ENCODE data around the gene CSMD2.

CSMD2 gene

DNA sequence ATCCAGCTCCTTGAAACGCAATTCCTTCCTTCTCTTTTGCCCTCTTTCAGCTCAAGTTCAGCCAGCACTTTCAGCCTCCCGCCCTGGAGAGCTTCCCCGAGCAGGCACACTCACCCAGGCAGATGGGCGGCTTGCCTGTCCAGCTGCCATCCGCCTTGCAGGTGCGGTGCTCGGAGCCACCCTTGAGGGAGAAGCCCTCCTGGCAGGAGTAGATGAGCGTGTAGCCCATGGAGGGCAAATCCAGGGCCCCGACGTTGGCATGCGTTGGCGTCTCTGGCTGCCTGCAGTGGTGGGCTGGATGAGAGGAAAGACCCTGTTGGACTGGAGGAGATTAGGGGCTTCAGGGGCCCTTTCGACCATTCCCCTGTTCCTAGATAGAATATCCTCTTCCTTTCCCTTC lies 632.1 kb downstream of the CSMD2 start:
- TF ChIP-seq, protein P1, sequence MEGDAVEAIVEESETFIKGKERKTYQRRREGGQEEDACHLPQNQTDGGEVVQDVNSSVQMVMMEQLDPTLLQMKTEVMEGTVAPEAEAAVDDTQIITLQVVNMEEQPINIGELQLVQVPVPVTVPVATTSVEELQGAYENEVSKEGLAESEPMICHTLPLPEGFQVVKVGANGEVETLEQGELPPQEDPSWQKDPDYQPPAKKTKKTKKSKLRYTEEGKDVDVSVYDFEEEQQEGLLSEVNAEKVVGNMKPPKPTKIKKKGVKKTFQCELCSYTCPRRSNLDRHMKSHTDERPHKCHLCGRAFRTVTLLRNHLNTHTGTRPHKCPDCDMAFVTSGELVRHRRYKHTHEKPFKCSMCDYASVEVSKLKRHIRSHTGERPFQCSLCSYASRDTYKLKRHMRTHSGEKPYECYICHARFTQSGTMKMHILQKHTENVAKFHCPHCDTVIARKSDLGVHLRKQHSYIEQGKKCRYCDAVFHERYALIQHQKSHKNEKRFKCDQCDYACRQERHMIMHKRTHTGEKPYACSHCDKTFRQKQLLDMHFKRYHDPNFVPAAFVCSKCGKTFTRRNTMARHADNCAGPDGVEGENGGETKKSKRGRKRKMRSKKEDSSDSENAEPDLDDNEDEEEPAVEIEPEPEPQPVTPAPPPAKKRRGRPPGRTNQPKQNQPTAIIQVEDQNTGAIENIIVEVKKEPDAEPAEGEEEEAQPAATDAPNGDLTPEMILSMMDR (IDR thresholded peaks at IDR 0.05; ENCODE audit: low read depth, low read length), result no peak
- DNase-seq (ENCODE audit: extremely low read depth, low read depth), result no peak

DNA sequence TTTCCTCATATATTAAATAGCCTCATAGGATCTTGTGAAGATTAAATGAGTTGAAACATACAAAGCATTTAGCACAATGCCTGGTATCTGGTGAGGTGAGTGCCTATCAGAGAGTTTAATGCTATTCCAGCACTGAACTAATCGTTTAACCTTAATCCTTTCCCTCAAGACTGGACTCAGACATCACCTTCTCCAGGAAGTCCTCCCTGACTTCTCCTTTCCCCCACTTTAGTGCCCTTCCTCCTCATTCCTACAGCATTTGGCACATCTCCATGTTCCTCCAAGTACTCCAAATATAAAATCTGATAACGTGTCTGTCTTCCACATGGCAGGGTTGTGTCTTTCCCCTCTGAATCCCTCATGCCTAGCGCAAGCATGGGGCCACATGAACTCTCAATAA lies 632.8 kb downstream of the CSMD2 start:
- TF ChIP-seq, protein P1 (IDR thresholded peaks at IDR 0.05; ENCODE audit: low read depth, low read length), result no peak
- DNase-seq (ENCODE audit: extremely low read depth, low read depth), result no peak

DNA sequence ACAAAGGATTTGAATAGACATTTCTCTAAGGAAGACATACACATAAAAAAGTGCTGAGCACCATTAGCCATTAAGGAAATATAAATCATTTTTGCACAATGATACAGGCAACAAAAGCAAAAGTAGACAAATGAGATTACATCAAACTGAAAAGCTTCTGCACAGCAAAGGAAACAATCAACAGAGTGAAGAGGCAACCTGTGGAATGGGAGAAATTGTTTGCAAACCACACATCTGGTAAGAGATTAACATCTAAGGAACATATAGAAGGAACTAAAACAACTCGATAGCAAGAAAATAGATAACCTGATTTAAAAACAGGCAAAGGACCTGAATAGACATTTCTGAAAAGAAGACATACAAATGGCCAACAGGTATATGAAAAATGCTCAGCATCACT lies 635.1 kb downstream of the CSMD2 start:
- no peak for DNase-seq (ENCODE audit: extremely low read depth, low read depth)
- TF ChIP-seq, protein P1 (IDR thresholded peaks at IDR 0.05; ENCODE audit: low read depth, low read length), result no peak

DNA sequence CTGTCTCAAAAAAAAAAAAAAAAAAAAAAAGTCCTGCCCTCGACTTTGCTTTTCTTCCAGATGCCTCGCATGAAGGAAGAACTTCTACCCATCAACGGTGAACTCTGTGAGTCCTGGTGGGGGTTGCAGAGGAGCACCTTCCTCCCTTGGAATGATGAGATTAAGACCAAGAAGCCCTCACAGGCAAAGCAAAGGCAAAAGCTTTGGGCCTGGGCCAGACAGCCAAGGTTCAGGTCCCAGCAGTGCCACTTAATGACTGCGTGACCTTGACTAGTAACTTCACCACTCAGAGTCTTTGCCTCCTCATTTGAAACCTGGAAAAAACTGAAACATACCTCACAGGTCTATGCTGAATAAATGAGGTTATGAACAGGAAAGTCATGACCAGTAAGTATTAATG lies 637.1 kb downstream of the CSMD2 start:
- no peak for DNase-seq (ENCODE audit: extremely low read depth, low read depth)
- TF ChIP-seq, protein P1 (IDR thresholded peaks at IDR 0.05; ENCODE audit: low read depth, low read length), result no peak

DNA sequence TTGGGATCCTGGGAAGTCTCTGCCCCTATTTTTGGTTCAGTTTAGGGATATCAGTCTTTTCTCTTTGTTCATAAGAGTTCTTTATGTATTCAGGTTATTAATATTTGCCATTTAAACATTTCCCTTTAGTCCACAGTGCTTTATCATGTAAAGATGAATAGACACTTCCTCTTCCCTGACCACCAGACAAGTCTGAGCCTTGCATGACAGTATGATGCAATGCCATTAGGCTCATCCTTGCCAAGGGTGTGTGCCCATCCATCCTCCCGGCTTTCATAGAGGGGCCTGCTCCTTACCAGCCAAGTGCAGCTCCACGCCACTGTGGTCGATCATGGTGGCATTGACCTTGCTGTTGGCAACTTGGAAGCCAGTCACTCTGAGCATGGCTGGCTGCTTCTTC lies 640.4 kb downstream of the CSMD2 start:
- DNase-seq (ENCODE audit: extremely low read depth, low read depth), result no peak
- TF ChIP-seq, protein P1 (IDR thresholded peaks at IDR 0.05; ENCODE audit: low read depth, low read length), result no peak

DNA sequence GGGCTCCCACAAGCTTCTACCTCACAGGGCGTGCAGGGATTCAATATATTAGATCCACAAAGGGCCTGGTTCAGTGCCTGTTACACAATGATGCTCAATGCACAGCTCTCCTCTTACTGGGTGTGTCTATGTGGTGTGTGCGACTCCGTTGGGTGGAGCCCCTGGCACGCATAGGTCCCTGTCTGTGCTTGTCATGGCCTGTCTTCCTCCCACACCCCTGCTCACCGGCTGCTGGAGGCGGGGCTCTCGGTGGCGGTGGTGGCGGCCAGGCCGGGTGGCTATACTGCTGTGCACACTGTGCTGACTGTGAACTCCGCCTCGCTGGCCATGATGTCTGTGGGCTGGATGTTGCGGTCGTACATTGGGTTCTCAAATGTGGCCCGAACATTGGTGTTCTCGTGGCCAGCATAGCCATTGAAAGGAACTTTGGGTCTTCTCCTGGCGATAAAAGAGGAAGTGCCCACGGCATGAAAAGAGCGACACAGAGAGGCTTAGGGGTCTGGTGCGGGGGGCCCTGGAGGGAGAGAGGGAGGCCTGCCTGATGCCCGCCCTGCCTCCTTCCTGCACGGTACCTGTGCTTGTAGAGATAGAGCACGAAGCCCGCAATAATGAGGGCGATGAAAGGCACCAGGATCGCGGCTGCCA lies 645.7 kb downstream of the CSMD2 start:
- DNase-seq (ENCODE audit: extremely low read depth, low read depth), result no peak
- TF ChIP-seq, protein P1 (IDR thresholded peaks at IDR 0.05; ENCODE audit: low read depth, low read length), result no peak

DNA sequence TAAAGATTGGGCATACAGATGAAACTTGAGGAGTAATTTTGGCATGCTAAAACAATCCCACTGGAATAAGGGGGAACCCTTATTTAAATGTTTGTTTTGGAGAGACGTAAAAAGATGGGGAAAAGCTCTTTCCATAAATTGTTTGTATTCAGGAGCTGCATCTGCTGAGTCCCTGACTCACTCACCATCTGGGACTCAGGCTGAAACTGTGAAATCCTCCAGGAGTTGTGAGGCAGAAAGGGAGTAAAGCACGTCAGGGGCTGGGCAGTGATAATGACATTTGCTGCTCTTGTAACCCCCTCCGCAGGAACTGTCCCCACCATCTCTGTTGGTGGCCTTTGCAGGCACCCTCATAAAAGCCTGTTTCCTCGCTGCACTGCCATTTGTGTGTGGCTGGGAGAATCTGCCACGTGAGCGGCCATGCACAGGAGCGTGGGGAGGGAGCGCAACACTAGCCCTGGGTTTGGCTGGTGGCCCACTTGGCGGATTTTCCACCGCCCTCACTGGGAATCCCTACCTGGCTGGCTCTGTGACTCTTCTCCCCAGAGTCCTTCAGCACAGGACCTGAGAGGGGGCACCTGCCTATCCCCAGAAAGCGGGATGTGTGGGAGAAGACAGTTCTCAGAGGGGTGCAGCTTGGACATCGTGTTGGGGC lies 647.3 kb downstream of the CSMD2 start:
- no peak for DNase-seq (ENCODE audit: extremely low read depth, low read depth)
- TF ChIP-seq, protein P1 (IDR thresholded peaks at IDR 0.05; ENCODE audit: low read depth, low read length), result no peak

All from AG09319 (cell line).